Ammon's horn (tissue), 1 donor: ENCODE results near the gene TEX12.

ENCODE experiments used
- DNase-seq: peaks from one replicate; pipeline ENCODE4 v3.0.0-alpha.2; 2016; ENCODE audit warnings: low spot score

The TEX12 gene

GRCh38 chr11:112212290-112212689 lies 45.1 kb downstream of the TEX12 start:
- no peak for DNase-seq

- no peak for DNase-seq
These were observed 45.5 kb downstream of the TEX12 start for GRCh38 chr11:112212710-112213109.

- DNase-seq, result no peak
These were observed 46.6 kb downstream of the TEX12 start for GRCh38 chr11:112213753-112214152.

GRCh38 chr11:112215621-112216020 lies 48.4 kb downstream of the TEX12 start:
- DNase-seq, result no peak

GRCh38 chr11:112216561-112217105 lies 49.5 kb downstream of the TEX12 start:
- DNase-seq, result no peak

GRCh38 chr11:112219476-112220232 lies 52.5 kb downstream of the TEX12 start:
- DNase-seq, result peak; percentile 93

GRCh38 chr11:112221274-112221835 lies 54.2 kb downstream of the TEX12 start:
- no peak for DNase-seq
